ENCODE results near the gene SERPIND1. TPM values are rescaled to one million over a fixed set of nuclear protein-coding genes. Genes with fewer than 3 reads are reported as not detected.

SERPIND1 gene
- total RNA-seq, 1 donor from 2014 or later = not detected

DNA sequence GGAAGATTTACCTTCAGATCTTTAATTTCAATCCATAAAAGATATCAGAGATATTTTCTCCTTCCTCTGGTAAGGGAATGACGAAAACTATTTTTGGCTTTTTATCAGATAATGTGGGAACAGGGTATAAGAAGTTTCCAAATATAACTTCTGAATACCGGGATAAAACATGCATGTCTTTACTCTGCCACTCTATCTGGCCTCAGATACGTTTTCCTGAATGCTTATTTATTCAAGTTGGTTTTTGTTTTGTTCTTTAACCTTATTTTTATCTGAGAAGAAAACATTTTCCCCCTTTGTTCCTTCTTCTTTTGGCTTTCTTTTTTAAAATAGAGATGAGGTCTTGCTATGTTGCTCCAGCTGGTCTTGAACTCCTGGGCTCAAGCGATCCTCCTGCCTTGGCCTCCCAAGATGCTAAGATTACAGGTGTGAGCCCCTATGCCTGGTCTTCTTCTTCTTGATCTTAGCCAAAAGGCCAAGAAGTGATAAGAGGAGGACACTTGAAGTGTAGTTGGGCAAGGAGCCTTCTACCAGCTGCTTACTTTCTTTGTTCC, 1.5 kb downstream of the SERPIND1 start:
- no peaks in the 10 kb centered on the region for H3K27me3 ChIP-seq (ENCODE audit: control insufficient read depth, insufficient read depth, low read length)
- TF ChIP-seq, protein P1, sequence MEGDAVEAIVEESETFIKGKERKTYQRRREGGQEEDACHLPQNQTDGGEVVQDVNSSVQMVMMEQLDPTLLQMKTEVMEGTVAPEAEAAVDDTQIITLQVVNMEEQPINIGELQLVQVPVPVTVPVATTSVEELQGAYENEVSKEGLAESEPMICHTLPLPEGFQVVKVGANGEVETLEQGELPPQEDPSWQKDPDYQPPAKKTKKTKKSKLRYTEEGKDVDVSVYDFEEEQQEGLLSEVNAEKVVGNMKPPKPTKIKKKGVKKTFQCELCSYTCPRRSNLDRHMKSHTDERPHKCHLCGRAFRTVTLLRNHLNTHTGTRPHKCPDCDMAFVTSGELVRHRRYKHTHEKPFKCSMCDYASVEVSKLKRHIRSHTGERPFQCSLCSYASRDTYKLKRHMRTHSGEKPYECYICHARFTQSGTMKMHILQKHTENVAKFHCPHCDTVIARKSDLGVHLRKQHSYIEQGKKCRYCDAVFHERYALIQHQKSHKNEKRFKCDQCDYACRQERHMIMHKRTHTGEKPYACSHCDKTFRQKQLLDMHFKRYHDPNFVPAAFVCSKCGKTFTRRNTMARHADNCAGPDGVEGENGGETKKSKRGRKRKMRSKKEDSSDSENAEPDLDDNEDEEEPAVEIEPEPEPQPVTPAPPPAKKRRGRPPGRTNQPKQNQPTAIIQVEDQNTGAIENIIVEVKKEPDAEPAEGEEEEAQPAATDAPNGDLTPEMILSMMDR (IDR thresholded peaks at IDR 0.05; ENCODE audit: insufficient read depth, low read length, severe bottlenecking) = no peak
- FAIRE-seq = no peak
- no peaks in the 10 kb centered on the region for H3K36me3 ChIP-seq (ENCODE audit: control insufficient read depth, insufficient read depth, low read length)
- no peak overlapping the region for H3K4me3 ChIP-seq (ENCODE audit: low read depth, low read length)
- DNase-seq (ENCODE audit: low read depth) = no peak

DNA sequence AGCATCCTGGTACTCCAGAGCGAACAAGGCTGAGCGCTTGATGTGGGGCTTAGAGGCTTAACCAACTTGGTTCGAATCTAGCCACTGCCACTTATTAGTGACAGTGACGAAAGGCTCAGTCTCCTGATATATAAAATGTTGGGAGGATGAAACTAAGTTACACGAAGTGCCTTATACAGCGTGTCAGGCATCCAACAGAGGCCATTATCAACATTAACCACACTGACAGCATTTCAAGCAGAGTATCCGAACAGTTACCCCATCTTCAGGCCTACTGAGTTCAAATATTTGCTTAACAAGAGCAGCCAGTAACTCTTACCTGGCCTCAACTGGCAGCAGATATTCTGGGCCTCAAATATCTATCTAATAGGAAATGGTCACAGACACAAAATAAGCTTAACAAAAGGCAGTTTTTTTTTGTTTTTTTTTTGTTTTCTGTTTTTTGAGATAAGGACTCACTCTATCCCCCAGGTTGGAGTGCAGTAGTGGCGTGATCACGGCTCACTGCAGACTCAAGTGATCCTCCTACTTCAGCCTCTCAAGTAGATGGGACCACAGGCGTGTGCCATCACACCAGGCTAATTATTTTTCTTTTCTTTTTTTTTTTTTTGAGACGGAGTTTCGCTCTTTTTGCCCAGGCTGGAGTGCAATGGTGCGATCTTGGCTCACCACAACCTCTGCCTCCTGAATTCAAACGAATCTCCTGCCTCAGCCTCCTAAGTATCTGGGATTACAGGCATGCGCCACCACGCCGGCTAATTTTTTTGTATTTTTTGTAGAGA, 2.9 kb downstream of the SERPIND1 start:
- DNase-seq (ENCODE audit: low read depth) (no peak), FAIRE-seq (no peak)
- TF ChIP-seq, protein P1 (IDR thresholded peaks at IDR 0.05; ENCODE audit: insufficient read depth, low read length, severe bottlenecking) = no peak
- Histone ChIP-seq H3K4me3 (ENCODE audit: low read depth, low read length) (no peak overlapping the region), H3K27me3 (ENCODE audit: control insufficient read depth, insufficient read depth, low read length) (no peaks in the 10 kb centered on the region), H3K36me3 (ENCODE audit: control insufficient read depth, insufficient read depth, low read length) (no peaks in the 10 kb centered on the region)

DNA sequence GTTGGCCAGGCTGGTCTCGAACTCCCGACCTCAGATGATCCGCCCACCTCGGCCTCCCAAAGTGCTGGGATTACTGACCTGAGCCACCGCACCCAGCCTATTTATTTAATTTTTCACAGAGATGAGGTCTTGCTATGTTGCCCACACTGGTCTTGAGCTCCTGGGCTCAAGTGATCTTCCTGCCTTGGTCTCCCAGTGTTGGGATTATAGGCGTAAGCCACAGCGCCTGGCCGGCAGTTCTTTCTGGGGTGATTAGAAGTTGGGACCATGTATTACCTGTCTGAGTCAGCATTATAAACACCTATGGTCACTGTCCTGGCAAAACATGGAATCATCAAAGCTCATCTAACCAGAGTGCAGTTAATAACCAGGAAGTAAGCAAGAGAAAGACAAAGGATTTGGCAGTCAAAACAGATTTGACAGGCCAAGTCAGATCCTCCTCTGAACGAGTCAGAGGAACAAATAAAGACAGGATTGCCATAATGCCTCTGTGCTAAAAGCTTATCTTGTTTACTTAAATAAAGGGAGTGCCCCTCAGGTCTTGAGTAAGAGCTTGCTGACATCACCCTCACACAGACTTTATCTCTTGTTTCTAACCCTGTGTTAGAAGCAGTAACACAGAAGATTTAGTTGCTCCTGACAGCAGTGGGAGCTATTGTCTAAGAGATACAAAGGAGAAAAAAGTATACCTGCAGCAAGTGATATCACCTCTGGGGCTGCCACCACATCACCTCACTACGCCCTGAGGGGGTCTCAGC, 3.7 kb downstream of the SERPIND1 start:
- no peaks in the 10 kb centered on the region for H3K27me3 ChIP-seq (ENCODE audit: control insufficient read depth, insufficient read depth, low read length)
- DNase-seq (ENCODE audit: low read depth) (peak; percentile 98), FAIRE-seq (no peak)
- no peak overlapping the region for H3K4me3 ChIP-seq (ENCODE audit: low read depth, low read length)
- peaks cover 1% of the 10 kb centered on the region for H3K36me3 ChIP-seq (ENCODE audit: control insufficient read depth, insufficient read depth, low read length)
- TF ChIP-seq, protein P1 (IDR thresholded peaks at IDR 0.05; ENCODE audit: insufficient read depth, low read length, severe bottlenecking) = peak; percentile 33

DNA sequence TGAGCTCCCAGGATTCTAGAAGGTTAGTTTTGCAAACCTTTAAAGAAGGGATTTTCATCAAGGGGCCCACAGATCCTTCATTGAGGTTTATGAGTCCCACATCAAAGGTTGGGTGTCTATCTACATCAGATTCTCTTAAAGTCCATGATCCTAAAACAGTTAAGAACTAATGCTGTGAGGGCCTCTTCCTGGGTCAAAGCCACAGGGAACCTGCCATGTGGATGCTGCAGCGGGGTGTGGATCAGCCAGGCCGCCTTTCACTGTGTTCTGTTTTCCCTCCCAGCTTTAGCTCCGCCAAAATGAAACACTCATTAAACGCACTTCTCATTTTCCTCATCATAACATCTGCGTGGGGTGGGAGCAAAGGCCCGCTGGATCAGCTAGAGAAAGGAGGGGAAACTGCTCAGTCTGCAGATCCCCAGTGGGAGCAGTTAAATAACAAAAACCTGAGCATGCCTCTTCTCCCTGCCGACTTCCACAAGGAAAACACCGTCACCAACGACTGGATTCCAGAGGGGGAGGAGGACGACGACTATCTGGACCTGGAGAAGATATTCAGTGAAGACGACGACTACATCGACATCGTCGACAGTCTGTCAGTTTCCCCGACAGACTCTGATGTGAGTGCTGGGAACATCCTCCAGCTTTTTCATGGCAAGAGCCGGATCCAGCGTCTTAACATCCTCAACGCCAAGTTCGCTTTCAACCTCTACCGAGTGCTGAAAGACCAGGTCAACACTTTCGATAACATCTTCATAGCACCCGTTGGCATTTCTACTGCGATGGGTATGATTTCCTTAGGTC, 5.3 kb downstream of the SERPIND1 start:
- Histone ChIP-seq H3K27me3 (ENCODE audit: control insufficient read depth, insufficient read depth, low read length) (no peaks in the 10 kb centered on the region), H3K4me3 (ENCODE audit: low read depth, low read length) (no peak overlapping the region), H3K36me3 (ENCODE audit: control insufficient read depth, insufficient read depth, low read length) (peaks cover 1% of the 10 kb centered on the region)
- FAIRE-seq (no peak), DNase-seq (ENCODE audit: low read depth) (no peak)
- TF ChIP-seq, protein P1 (IDR thresholded peaks at IDR 0.05; ENCODE audit: insufficient read depth, low read length, severe bottlenecking) = no peak

DNA sequence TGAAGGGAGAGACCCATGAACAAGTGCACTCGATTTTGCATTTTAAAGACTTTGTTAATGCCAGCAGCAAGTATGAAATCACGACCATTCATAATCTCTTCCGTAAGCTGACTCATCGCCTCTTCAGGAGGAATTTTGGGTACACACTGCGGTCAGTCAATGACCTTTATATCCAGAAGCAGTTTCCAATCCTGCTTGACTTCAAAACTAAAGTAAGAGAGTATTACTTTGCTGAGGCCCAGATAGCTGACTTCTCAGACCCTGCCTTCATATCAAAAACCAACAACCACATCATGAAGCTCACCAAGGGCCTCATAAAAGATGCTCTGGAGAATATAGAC, 5.9 kb downstream of the SERPIND1 start:
- FAIRE-seq (no peak), DNase-seq (ENCODE audit: low read depth) (peak; percentile 59)
- no peak overlapping the region for H3K4me3 ChIP-seq (ENCODE audit: low read depth, low read length)
- H3K36me3 ChIP-seq (ENCODE audit: control insufficient read depth, insufficient read depth, low read length) = peaks cover 1% of the 10 kb centered on the region
- no peaks in the 10 kb centered on the region for H3K27me3 ChIP-seq (ENCODE audit: control insufficient read depth, insufficient read depth, low read length)
- TF ChIP-seq, protein P1 (IDR thresholded peaks at IDR 0.05; ENCODE audit: insufficient read depth, low read length, severe bottlenecking) = no peak
